HG02852 (cell line): ENCODE data around the gene SLC38A8.

ENCODE experiments used
- ATAC-seq: cut with Tn5 transposase; IDR thresholded peaks from one replicate; pipeline ENCODE4 v1.9.1; 2021; ENCODE audit warnings: mild to moderate bottlenecking, moderate library complexity; ENCODE audit not compliant: unreplicated experiment

Gene SLC38A8

GRCh38 chr16:84042308-84042878 is at the start of gene SLC38A8:
SLC38A8 (minus strand) TSS chr16:84042795; CDS start chr16:84042157, 638 bp downstream.
- ATAC-seq: no peak

GRCh38 chr16:84091460-84091859 is 48.9 kb upstream of the SLC38A8 start:
- no peak for ATAC-seq

GRCh38 chr16:84090211-84090610 is 47.6 kb upstream of the SLC38A8 start:
- ATAC-seq: no peak

DNA sequence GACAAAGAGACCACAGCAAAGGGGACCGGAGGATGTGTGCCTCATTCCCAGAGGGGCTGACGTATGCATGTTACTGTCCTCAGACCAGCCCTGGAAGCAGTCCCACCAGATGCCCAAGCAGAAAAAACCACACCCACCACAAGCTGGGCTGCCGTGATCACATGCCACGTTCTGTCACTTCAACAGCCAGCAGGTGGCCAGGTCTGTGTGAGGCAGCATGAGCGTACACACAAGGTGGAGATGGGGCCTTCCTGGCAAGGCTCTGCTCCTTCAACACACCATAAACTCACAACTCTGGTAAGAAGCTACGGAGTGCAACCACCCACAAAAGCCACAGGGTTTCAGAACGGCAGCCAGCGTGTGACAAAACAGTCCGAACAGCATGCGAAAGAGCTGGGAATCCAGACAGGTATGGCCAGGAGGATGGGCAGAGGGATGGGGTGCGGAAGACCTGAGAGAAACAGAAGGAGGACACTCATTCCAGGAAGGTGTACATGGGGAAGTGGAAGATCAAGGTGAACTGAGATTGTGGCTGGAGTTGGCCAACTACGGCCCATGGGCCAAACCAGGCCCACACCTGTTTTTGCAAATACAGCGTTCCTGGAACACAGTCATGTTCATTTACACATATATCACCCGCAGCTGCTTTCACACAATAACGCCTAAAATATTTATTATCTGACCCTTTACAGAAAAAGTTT is 46.2 kb upstream of the SLC38A8 start:
- peak; percentile 84 for ATAC-seq

GRCh38 chr16:84087466-84088151 is 45.0 kb upstream of the SLC38A8 start:
- ATAC-seq: no peak

DNA sequence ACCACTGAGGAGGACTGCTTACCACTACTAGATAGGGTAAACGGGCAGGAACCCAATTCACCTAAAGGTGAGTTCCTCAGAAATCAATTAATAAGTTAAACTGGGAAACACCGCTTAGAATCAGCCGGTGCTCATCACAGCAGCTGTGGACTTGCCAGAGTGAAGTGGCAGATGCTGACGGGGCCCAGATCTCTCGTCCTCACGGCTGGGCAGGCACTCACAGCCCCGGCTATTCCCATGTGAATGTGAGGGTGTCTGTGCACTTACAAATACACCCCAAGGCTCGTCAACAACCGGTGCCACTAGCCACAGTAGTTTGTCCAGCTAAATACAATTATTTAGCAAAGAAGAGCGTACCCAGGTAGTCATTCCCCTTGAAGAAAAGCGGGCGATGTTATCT is 44.4 kb upstream of the SLC38A8 start:
- no peak for ATAC-seq

DNA sequence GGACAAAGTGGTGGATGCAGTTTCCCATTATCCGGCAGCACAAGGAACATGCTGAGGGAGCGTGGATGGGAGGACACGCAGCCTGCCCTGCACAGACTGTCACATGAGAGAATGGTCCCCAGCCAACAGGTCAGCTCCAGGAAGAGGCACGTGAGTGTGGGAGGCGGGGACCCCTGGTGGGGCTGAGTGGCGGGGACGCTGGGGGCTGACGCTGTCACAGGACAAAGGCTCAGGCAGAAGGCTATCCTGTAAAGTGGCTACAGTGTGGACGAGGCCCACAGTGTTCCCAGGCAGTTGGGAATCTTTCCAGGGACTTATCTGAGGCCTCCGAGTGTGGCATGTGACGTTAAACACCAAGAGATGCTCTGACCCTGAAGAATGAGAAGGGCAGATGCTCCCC is 43.7 kb upstream of the SLC38A8 start:
- ATAC-seq: no peak

- ATAC-seq: no peak
Observed at GRCh38 chr16:84085773-84086172, 43.2 kb upstream of the SLC38A8 start.

GRCh38 chr16:84085271-84085667 is 42.7 kb upstream of the SLC38A8 start:
- no peak for ATAC-seq

DNA sequence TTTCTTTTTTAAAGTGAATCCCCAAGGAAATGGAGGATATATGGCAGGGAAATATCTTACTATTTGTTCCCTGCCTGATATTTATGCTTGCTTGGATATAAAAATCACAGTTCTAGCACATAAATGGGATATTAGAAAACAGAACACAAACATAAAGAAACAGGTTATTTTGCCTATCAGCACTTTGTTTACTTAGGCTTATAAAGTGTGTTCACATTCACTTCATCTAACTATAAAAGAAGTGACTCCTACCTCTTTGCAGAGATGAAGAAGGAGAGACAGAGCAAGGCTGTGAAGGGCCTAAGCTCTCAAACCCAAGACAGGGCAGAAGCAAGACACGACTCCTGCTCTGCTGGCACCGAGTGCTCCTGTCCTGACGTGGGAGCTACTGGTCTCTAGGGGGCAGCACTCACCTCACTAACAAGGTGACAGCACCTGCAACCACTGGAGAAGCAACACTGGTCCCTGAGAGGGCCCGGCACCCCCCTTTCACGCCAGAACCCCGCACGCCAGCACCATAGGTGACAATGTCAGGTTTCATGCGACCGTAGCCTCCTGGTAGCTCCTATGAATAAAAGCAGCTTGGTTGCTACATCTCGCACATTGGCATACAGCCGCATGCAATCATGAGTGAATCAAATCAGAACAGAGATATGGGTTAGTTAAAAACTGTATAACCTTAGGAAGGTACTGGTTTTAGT is 42.1 kb upstream of the SLC38A8 start:
- ATAC-seq: peak; percentile 46

DNA sequence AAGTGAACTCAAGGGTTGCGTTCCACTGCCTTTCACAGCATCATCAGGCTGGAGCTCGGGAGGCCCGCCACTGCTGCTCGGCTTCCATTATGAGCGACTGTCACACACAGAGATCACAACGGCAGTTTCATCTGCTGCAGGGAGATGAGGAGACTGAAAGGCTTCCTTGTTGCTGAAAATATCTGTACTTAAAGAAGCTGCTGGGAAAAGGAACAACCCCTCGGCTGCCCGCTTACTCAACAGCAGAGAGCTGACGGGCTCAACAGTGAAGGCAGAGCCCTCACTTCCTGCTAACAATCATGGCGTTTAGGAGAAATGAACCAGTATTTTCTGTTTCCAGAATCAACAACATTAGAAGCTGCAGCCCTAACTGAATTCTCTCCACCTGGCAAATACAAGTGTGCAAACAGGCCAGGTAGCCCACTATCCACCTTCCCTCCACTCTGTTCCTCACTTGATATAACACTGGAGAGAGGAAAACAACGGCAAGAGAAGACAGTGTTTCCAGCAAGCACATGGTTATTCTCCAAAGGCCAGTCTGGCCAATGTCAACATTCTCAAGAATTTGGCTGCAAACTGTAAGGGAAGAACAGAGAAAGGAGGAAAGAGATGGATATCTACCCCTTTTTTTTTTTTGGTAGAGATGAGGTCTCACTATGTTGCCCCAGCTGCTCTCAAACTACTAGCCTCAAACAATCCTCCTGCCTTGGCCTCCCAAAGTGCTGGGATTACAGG is 40.4 kb upstream of the SLC38A8 start:
- ATAC-seq: no peak

- no peak for ATAC-seq
Observed at GRCh38 chr16:84082110-84082509, 39.5 kb upstream of the SLC38A8 start.

DNA sequence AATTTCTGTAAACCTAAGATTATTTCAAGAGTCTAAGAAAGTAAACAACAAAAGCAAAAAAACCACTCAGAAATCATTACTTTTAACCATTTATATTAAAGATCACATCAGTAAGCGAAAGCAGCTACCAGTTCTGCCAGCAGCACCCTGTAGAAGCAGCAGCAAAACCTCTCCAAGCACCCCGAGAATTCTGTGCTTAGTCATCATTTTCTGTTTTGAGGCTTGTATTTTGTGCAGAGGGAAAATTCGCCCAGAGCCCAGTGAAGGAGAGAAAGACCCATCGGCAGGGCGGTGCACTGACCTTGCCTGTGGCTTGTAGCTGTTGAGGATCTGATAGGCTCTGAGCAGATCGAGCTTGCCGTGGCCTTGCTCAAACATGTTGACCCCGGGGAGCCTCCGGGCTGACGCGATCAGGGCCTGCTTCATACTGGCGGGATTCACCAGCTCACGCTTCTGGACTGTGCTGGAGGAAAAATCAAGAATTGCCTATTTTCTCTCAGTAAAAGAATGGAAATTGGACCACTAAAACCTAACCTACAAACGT is 38.9 kb upstream of the SLC38A8 start:
- ATAC-seq: no peak

DNA sequence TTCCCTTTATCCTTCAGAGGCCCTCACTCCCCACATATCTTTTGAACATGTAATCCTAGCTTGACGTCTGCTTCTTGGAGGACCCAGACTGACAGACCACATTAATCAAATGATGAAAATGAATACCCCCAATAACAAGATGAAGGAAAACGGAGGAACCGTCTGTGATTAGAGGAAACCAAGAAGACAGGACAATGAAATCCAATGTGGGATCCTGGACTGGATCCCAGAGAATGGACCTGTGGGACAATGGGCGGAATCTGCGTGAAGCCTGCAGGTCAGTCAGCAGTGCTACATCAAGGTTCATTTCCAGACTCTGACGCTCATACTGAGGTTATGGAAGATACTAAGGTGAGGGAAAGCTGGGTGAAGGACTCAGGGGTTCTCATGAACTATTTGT is 38.2 kb upstream of the SLC38A8 start:
- no peak for ATAC-seq

DNA sequence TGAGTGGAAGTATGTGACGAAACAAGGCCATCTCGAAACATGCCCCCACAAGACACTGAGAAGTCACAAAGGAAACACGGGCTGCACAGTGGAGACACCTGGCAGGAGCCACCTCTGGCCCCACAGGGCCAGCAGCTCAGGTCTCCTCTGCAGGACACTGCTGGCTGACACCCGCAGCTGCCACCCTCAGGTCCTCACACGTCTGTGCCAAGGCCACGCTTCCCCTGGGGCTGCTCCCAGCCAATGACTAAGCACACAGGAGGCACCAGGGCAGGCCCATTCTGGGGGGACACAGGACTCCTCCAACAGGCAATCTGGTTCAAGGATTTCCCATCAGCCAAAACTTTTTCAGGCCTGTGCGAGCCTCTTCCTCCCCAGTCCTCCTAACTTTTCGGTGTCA is 37.8 kb upstream of the SLC38A8 start:
- ATAC-seq: no peak

GRCh38 chr16:84079664-84080063 is 37.1 kb upstream of the SLC38A8 start:
- ATAC-seq: no peak

GRCh38 chr16:84075376-84075775 is 32.8 kb upstream of the SLC38A8 start:
- no peak for ATAC-seq

DNA sequence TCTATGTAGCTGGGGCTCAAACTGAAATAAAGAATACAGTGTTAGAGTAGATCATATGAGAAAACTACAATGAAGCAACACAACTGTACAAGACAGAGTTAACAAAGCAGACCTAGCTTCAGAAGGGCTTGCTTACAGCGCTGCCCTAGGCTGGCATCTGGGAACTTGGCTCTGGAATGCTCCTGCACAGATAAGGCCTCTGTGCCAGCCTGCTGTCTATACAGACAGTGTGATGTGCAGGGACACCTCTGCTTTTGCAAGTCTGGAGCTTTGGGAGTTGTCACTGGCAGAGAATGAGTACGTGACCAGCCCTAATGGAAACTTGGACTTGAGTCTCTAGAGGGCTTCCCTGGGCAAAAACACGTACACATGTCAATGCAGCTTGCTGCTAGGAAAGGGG is 32.1 kb upstream of the SLC38A8 start:
- ATAC-seq: no peak

GRCh38 chr16:84072014-84072413 is 29.4 kb upstream of the SLC38A8 start:
- ATAC-seq: no peak

DNA sequence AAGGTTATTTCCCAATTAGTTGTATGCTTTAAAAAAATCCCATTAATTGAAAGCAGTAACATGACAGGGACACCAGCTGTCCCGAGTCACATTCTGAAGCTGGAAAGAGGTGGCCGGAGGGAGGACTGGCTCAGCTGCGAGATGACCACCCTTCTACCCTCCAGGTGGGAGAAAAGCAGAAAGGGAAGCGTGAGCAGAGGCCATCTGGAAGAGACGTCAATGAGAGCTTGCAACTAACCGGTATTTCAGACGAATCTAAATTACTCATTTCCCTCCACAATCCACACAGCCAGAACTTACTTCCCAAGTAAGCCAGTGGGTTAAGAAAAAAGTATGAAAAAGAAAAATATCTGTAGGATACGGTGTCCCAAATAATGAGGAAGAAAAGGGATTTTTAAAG is 28.5 kb upstream of the SLC38A8 start:
- ATAC-seq: no peak

DNA sequence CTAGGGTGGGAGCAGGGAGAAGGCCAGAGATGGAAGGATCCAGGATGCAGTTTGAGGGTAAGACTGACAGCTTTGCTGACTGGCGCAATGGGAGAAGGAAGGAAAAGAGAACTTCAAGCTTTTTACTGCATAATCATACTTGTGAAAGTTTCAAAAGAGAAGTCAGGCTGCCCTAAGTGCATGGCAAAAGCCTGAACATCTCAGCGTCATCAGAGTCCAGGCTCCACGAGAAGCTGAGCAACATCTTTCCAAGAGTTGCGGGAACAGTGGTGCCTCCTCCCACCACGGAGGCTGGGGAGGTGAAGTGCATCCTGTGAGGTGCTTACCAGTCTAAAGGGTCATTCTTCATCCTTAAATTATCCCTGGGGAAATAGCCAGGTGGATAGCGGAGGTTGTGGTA is 26.9 kb upstream of the SLC38A8 start:
- no peak for ATAC-seq
